NCI-H2029 treated with DMSO at 0.1 percent for 48 hours (cell line): Measurements from ENCODE around the gene EDRF1.
"Not testable (repeated sequence)": the region's sequence is repeated elsewhere in the genome, so short reads cannot be mapped to it uniquely, and the experiment has no call there.

Experiments used
- DNase-seq: peaks from one replicate; lab custom pipeline; 2025; lab: John Stamatoyannopoulos, UW

Gene EDRF1

GRCh38 chr10:125719173-125720001 is at the start of gene EDRF1:
Gene EDRF1 (plus strand): TSS chr10:125719709. CDS start chr10:125719808, 99 bp downstream.
- peak; percentile 86 for DNase-seq

DNA sequence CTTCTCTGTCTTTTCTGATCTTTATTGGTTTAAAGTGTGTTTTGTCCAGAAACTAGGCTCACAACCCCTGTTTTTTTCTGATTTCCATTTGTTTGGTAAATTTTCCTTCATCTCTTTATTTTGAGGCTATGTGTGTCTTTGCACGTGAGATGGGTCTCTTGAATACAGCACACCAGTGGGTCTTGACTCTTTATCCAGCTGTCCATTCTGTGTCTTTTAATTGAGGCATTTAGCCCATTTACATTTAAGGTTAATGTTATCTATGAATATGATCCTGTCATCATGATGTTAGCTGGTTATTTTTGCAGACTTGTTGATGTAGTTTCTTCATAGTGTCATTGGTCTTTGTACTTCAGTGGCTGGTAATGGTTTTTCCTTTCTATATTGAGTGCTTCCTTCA is 46.6 kb upstream of the EDRF1 start:
- DNase-seq = no peak

GRCh38 chr10:125679436-125679835 is 40.1 kb upstream of the EDRF1 start:
- DNase-seq = no peak

DNA sequence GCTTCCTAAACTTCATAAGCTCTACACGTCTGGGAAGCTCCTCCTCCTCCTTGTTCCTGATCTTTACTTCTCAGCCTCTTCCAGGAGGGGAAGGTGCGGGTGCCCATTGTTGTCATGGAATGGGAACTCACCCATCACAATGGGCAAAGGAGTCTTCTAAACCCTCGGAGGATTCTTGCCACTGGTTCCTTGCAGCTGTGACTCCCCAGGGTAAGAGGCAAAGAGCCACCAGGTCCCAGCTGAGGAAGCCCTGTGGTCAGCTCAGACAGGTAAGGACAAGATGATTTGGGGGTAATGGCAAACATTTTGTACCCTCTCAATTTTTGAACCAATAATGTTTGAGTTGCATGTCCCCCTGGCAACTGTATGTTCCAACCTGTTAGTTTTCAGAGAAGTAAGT is 36.4 kb upstream of the EDRF1 start, which contains the start of gene TEX36:
Gene TEX36 (minus strand): TSS at position 101 of the 400 bp plus-strand sequence. CDS start 174 bp downstream, outside the sequence.
- no peak for DNase-seq

GRCh38 chr10:125683821-125684220 is 35.7 kb upstream of the EDRF1 start:
- DNase-seq = no peak

GRCh38 chr10:125684581-125684980 is 34.9 kb upstream of the EDRF1 start:
- DNase-seq = no peak

GRCh38 chr10:125687507-125688185 is 31.9 kb upstream of the EDRF1 start:
- no peak for DNase-seq

DNA sequence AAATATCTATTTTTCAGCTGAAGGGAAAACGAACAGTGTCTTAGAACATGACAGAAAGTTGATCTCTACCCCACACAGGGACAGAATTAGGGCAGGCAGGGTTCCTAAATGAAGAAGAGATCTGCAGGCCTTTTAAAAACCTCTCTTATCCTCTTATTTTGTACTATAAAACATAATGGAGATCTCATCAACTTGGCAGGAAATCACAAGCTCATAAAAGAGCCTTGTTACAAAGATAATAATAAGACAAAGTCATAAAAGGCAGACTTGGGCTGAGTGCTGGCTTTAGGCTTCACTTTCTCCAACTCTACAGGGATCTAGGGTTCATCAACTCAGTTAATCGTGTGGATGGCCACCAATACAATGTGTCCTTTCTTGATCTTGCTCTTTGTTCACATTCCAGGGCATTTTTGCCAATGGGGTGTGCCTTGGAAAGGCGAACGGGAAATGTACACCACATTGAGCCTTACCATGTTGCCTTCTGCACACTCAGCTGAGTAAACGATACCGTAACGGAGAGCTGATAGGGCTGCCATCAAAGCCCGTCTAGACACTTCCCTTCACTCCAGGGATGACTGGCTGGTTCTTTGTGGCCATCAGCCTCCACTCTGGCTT is 29.4 kb upstream of the EDRF1 start:
- no peak for DNase-seq

GRCh38 chr10:125691160-125691981 is 28.1 kb upstream of the EDRF1 start:
- no peak for DNase-seq

DNA sequence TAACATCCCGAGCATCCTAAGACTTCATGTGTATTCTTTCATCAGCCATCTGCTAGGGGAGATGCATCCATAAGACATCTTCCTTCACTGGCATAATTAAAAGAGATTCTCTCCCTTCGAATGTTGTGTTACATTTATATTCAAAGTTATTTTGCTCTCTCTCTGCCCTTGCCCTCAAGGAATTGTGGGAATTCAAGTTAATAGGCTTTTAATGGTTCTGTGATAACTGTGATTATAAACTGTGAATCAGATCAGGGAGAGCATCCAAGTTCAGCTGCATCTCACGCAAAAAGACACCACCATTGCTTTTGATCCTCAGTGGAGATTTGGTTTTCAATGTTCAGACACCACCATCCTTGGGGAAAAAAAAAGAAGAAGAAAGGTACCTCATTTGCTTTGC is 27.3 kb upstream of the EDRF1 start:
- no peak for DNase-seq

DNA sequence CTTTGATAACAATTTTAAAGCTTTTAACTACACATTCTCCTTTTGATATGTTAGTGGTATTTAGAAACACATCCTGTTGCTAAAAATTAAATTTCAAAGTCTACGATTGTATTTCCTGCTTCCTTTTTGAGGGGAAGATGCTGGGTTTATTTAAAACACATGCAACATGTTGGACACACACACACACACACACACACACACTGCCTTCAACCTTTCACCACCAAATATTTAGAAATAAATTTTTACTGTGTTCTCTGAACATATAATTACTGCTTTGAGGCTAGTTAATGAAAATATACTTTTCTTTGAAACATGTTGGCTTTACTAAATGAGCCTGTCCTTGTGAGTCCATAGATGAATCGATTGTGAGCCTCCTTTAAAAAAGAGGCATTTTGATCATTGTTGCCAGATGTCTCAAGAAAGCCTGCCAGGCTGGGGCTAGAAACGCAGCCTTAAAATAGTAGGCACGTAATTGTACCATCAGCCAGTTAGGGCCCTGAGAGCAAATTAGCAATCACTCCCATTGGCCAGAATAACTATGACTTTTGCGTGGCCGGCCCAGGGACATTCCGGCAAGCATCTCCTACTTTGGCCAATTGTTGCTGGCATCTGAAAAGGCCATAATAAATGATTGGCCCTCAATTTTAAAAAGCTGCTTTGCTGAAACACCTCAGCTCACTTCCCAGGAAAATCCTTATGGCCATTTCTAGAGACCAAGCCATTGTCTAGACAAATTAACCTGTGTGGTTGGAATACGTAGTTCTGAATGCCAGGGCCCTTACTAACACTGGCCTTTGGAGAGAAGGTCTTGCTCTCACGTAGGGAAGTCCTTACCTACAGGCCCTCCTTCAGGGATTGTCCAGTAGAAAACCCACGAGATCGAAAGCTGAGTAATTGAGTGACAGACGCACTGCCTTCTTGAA is 26.6 kb upstream of the EDRF1 start:
- DNase-seq = no peak

DNA sequence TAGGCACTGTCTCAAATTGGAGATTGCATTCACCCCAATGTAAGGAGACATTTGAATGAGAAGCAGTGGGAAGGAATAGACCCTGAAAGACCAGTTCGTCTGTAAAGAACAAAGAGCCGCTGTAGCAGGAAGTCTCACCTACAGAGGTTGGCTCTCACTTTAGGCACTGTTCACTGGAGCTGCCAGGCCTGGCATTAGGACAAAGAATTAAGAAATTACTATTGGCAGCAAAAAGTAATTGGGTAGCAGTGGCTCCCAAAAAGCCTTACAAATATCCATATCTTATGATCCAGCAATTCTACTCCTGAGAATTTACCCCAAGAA is 26.0 kb upstream of the EDRF1 start:
- DNase-seq = no peak

- DNase-seq = no peak
These were observed 24.6 kb upstream of the EDRF1 start for GRCh38 chr10:125694883-125695282.

DNA sequence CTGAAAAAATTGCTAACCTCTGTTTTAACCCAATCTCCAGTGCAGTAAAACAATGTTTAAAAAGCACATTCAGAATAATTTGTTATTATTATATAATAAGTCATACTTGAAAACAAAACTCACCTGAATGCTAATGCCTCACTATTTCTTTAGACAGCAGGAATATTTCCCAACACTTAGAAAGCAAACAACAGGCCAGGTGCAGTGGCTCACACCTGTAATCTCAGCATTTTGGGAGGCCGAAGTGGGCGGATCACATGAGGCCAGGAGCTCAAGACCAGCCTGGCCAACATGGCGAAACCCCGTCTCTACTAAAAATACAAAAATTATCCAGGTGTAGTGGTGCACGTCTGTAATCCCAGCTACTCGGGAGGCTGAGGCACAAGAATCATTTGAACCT is 22.6 kb upstream of the EDRF1 start:
- DNase-seq = not testable (repeated sequence)

DNA sequence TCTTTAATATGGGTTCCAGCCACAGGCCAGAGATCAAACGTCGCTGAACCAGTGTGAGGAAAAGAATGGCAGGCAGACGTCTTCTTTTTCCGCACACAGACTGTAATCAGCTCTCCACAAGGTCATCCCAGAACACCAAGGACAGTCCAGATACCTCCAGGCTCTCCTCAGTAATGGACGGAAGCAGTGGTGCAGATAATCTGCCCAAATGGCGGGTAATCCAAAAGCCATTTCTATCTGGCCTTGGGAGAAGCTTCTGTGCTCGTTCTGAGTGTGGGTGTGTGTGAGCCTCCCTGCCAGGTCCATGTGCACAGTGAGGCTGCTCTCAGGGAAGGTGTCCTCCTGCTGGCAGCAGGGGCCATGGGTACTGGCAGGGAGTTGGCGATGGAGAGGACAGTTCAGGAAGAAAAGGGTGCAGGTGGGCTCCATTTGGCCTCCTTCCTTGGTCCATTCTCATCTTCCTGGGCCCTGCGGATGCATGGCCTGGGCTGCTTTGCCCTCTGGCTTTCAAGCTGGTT is 21.0 kb upstream of the EDRF1 start:
- DNase-seq = no peak

DNA sequence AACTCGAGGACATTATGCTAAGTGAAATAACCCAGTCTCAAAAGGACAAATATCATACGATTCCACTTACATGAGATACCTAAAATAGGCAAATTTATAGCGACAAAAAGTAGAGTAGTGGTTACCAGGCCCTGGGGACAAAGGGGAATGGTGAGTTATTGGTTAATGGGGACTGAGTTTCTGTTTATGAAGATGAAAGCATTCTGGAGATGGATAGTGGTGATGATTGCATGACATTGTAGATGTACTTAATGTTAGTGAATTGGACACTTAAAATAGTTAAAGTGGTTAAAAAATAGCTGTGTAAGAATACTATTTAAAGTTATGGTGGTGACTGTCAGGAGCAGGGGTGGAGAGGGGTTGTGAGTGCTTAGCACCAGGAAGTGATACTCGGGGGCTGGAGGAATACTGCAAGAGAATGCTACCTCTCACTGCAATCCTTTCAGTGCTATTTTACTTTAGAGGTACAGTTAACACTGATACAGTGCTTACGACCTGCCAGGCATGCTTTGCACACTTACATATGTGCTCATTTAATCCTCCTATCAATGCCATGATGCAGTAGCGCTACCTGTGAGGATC is 19.9 kb upstream of the EDRF1 start:
- DNase-seq = no peak

- no peak for DNase-seq
These were observed 19.1 kb upstream of the EDRF1 start for GRCh38 chr10:125700355-125700911.

DNA sequence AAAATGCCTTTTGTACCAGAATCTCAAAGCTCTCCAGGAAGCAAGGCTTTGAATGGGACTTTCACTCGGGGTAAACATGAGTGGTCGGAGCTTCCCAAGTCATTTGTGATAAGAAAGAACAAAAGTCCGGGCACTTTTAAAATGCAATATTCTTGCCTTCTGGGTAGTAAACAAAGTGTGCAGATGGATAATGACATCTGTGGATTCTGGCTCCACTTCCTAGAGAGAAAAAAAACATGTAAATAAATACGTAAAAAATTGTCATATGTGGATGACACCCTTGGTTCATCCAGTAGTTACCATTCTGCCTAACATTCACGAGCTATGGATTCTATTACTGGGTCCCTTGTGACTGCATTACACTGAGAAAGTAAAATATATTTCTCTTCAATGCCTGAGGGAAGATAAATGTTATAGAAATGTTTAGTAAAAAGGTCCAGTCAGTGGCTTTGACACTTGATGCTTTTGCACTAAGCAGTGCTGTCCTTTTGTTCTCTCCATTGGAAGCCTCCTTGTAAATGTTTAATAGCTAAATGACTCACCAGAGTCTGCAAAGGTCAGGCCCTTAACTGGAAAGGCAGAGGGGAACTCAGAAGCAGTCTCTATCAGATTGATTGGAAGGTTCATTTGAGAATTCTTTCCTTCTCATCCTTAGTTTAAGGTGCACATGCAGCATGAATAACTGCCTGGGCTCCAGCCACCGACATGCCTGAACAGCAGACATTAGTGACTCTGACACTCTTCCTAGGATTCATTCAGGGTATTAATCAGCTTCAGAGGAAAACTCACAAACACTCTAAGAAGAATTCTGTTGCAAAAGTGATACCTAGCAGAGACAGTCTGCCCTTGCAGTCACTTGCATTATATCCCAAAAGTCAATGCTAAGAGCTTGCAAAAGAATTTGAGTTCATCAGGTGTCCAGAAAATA is 11.7 kb upstream of the EDRF1 start:
- DNase-seq = no peak

- DNase-seq = no peak
These were observed 10.5 kb upstream of the EDRF1 start for GRCh38 chr10:125708971-125709503.
